Left ventricle myocardium inferior (tissue), 1 donor: ENCODE results near the gene UBE2E1. TPM values are rescaled to one million over a fixed set of nuclear protein-coding genes. Genes with fewer than 3 reads are reported as not detected.

Source experiments
- DNase-seq: peaks from one replicate; pipeline ENCODE4 v3.0.0-alpha.2; 2020
- H3K27ac ChIP-seq: fragments of 200-600 bp; replicated peaks from 2 replicates; pipeline ENCODE4 v1.8.0; 2021
- H3K27me3 ChIP-seq: fragments of 200-600 bp; 2 replicates; pipeline ENCODE4 v1.8.0; 2021; ENCODE audit warnings: low read depth
- H3K36me3 ChIP-seq: fragments of 200-600 bp; 2 replicates; pipeline ENCODE4 v1.8.0; 2021
- H3K4me1 ChIP-seq: fragments of 200-600 bp; 2 replicates; pipeline ENCODE4 v1.8.0; 2021
- H3K4me3 ChIP-seq: fragments of 200-600 bp; 2 replicates; pipeline ENCODE4 v1.8.0; 2021; ENCODE audit warnings: mild to moderate bottlenecking, moderate library complexity
- H3K9me3 ChIP-seq: fragments of 200-600 bp; replicated peaks from 2 replicates; pipeline ENCODE4 v1.8.0; 2021
- CTCF ChIP-seq: fragments of 200-600 bp; IDR thresholded peaks from 2 replicates; pipeline ENCODE4 v1.8.0; 2021; ENCODE audit warnings: antibody characterized with exemption, mild to moderate bottlenecking, borderline replicate concordance
- intact Hi-C: fragments of 100-400 bp; cut with micrococcal nuclease; formaldehyde crosslinking; loops from one replicate; pipeline ENCODE4 v1.11.0; 2022
- total RNA-seq: library from RNA; stranded (reverse); fragmentation: NEBNext Ultra II Directional; extraction: Animal tissue kit (Norgen Biotek cat#: 25700); gene quantifications from one replicate; pipeline ENCODE4 v1.2.1, GENCODE V29; 2021
- donor health status: DM: no; HTN: yes; CAD: no; lungs with severe emphysema.

The UBE2E1 gene
- total RNA-seq, 1 donor from 2014 or later: 65.0 TPM

DNA sequence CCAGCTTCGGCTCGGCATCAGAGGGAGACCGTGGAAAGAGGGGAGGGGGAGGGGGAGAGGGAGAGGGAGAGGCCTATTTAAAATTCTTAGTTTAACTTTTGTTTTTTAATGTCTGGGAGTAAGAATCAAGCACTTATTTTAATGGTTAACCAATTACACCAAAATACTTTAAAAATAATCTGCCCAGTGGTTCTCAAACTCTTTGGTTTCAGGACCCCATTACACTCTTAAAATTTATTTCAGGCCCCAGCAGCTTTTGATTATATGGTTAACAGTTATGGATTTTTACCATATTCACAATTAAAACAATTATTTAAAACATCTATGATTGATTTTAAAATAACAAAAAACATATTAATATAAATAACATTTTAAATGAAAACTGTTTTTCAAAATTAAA lies 66.6 kb downstream of the UBE2E1 start:
- H3K36me3 ChIP-seq: no peaks in the 10 kb centered on the region
- no peaks in the 10 kb centered on the region for H3K9me3 ChIP-seq
- no peak for TF ChIP-seq CTCF
- H3K27me3 ChIP-seq: no peaks in the 10 kb centered on the region
- no peak for DNase-seq
- peaks cover 72% of the 10 kb centered on the region for H3K4me1 ChIP-seq
- no peak overlapping the region for H3K4me3 ChIP-seq
- no peak overlapping the region for H3K27ac ChIP-seq
- intact Hi-C loops: no loop called here

DNA sequence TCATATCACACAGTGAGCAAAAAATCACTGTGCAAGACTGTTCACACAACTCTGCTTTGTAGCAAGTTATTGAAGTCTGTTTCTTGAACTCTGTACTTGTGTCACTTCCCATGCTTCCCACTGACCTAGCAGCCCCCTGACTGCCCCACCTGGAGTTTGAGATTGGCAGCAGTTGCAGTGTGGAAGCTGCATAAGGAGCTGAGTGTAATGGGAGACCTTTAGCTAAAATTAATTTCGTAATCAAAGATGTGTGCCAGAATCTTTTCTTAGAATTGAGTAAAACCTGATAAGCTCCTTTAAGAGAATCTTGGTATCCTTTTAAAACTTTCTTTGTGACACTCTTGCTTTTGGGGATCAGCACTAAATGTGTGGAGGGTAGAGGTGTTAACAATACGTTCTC lies 68.2 kb downstream of the UBE2E1 start:
- Histone ChIP-seq H3K27me3 (no peaks in the 10 kb centered on the region), H3K4me3 (no peak overlapping the region), H3K9me3 (no peaks in the 10 kb centered on the region), H3K4me1 (peaks cover 69% of the 10 kb centered on the region), H3K27ac (no peak overlapping the region), H3K36me3 (no peaks in the 10 kb centered on the region)
- DNase-seq: no peak
- no peak for TF ChIP-seq CTCF
- intact Hi-C loops: no loop called here

DNA sequence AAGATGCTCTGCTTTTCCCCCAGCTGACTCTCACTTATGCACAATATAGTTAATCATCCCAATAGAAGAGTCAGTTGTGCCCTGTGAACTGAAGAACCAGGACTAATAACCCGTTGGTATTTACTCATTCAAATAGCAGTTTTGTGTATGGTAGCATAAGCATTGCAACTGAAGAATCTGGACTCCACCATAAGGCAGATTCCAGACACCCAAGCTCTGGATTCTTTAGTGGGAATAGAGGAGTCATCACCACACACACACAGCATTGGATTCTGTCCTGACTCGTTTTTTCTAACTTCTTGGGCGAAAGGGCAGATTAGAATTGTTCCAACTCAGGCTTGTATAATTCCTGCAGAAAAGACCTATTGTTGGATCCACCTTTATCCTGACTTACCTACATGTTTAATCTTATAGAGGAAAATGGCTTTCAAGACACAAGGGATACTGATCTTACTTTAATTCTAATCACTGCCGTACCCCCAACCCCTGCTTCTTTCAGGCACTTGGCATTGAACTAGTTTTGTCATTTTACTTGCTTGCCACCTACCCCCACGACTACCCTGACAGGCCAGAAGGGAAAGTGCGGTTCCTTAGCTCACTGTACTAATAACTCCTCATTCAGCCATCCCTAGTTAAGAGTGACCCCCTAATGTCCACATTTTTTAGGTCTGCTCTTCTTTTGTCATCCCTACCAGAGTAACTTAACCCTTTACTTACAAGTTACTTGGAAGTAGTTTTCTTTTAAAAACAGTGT lies 68.8 kb downstream of the UBE2E1 start:
- Histone ChIP-seq H3K9me3 (no peaks in the 10 kb centered on the region), H3K36me3 (no peaks in the 10 kb centered on the region), H3K27ac (no peak overlapping the region), H3K4me3 (no peak overlapping the region), H3K4me1 (peaks cover 65% of the 10 kb centered on the region), H3K27me3 (no peaks in the 10 kb centered on the region)
- no peak for TF ChIP-seq CTCF
- no peak for DNase-seq
- intact Hi-C loops: no loop called here

GRCh38 chr3:23875113-23875725 lies 69.5 kb downstream of the UBE2E1 start:
- Histone ChIP-seq H3K9me3 (no peaks in the 10 kb centered on the region), H3K4me1 (peaks cover 59% of the 10 kb centered on the region), H3K4me3 (no peak overlapping the region), H3K36me3 (no peaks in the 10 kb centered on the region), H3K27ac (no peak overlapping the region), H3K27me3 (no peaks in the 10 kb centered on the region)
- no peak for DNase-seq
- intact Hi-C loops: no loop called here
- TF ChIP-seq CTCF: no peak

DNA sequence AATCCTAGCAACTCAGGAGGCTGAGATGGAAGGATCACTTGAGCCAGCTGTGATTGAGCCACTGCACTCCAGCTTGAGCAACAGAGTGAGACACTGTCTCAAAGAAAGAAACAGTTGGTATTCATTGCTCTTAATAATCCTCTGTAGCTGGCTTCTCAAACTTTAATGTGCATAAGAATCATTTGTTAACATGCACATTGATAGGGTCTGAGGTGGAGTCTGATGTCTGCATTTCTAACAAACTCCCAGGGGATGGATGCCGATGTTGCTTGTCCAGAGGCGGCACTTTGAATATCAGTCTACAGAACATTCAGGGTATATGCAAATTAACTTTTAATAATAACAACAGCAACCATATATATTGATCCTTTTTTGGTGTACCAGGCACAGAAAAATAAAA lies 71.2 kb downstream of the UBE2E1 start:
- DNase-seq: no peak
- no peaks in the 10 kb centered on the region for H3K27me3 ChIP-seq
- H3K4me1 ChIP-seq: peaks cover 69% of the 10 kb centered on the region

More for the DNA sequence above, 71.2 kb downstream of the UBE2E1 start:
- no peaks in the 10 kb centered on the region for H3K36me3 ChIP-seq
- no peak for TF ChIP-seq CTCF
- no peak overlapping the region for H3K27ac ChIP-seq
- no peak overlapping the region for H3K4me3 ChIP-seq
- intact Hi-C loops: no loop called here
- H3K9me3 ChIP-seq: no peaks in the 10 kb centered on the region
